Measurements from ENCODE around the gene HAL. TPM values are rescaled to one million over a fixed set of nuclear protein-coding genes. Genes with fewer than 3 reads are reported as not detected.

HAL gene
- total RNA-seq, 2 donors from 2014 or later, result 0.52 TPM; not detected in 1

DNA sequence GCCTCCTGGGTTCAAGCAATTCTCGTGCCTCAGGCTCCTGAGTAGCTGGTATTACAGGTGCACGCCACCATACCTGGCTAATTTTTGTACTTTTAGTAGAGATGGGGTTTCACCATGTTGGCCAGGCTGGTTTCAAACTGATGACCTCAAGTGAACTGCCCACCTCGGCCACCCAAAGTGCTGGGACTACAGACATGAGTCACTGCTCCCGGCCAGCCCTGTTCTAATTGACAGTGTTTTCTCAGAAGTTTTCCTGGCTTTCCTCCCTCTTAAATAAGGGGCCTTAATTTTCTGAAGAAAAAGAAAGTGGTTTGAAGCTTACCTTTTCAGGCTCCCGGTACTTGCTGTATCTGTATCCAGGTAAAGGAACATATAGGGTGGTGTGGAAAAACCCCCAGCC is 1.7 kb downstream of the HAL start:
- Histone ChIP-seq H3K27me3 (no peaks in the 10 kb centered on the region), H3K9me3 (no peaks in the 10 kb centered on the region), H3K4me1 (peaks cover 6% of the 10 kb centered on the region), H3K4me3 (no peak overlapping the region), H3K27ac (no peak overlapping the region), H3K36me3 (replicated peaks in 1 of 2; ENCODE audit: insufficient read depth in 1 of 2, low read depth in 2 of 2) (no peaks in the 10 kb centered on the region)
- no peak for ATAC-seq
- intact Hi-C loops (cut with DNase I), result loop anchor here (10.0 kb wide), 1 partner anchor 80 kb away; no protein-coding TSS in a partner anchor
- TF ChIP-seq, protein P1, sequence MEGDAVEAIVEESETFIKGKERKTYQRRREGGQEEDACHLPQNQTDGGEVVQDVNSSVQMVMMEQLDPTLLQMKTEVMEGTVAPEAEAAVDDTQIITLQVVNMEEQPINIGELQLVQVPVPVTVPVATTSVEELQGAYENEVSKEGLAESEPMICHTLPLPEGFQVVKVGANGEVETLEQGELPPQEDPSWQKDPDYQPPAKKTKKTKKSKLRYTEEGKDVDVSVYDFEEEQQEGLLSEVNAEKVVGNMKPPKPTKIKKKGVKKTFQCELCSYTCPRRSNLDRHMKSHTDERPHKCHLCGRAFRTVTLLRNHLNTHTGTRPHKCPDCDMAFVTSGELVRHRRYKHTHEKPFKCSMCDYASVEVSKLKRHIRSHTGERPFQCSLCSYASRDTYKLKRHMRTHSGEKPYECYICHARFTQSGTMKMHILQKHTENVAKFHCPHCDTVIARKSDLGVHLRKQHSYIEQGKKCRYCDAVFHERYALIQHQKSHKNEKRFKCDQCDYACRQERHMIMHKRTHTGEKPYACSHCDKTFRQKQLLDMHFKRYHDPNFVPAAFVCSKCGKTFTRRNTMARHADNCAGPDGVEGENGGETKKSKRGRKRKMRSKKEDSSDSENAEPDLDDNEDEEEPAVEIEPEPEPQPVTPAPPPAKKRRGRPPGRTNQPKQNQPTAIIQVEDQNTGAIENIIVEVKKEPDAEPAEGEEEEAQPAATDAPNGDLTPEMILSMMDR (IDR thresholded peaks at IDR 0.05), result no peak
- TF ChIP-seq POLR2A (IDR thresholded peaks at IDR 0.05), result no peak
- 76 to 84% methylated on average over 5 of the region's 5 CpGs for WGBS, 2 donors
- no peak for DNase-seq

DNA sequence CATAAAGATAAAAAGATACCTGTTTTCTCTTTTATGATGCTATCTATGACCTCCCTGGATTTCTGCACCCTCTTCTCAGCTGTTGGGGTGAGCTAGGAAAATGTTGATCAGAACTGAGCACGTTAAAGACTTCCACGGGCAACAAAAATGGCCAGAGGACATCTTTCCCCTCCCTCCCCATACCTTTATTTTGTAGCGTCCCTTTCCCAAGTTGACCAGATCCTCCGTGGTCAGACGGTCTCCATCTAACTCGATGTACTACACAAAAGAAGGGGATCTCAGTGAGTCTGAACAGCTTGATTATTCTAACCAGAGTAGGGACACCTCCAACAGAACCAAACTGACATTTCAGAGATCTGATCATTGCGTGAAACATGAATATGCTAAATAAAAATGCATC is 2.2 kb downstream of the HAL start:
- Histone ChIP-seq H3K4me1 (peaks cover 6% of the 10 kb centered on the region), H3K4me3 (no peak overlapping the region), H3K9me3 (no peaks in the 10 kb centered on the region), H3K27me3 (no peaks in the 10 kb centered on the region), H3K27ac (no peak overlapping the region), H3K36me3 (replicated peaks in 1 of 2; ENCODE audit: insufficient read depth in 1 of 2, low read depth in 2 of 2) (no peaks in the 10 kb centered on the region)
- intact Hi-C loops (cut with DNase I), result loop anchor here (10.0 kb wide), 1 partner anchor 79 kb away; no protein-coding TSS in a partner anchor
- 83 to 86% methylated on average over 7 of the region's 7 CpGs for WGBS, 2 donors
- ATAC-seq, result no peak
- DNase-seq, result no peak
- no peak for TF ChIP-seq POLR2A (IDR thresholded peaks at IDR 0.05)
- TF ChIP-seq, protein P1 (IDR thresholded peaks at IDR 0.05), result no peak

DNA sequence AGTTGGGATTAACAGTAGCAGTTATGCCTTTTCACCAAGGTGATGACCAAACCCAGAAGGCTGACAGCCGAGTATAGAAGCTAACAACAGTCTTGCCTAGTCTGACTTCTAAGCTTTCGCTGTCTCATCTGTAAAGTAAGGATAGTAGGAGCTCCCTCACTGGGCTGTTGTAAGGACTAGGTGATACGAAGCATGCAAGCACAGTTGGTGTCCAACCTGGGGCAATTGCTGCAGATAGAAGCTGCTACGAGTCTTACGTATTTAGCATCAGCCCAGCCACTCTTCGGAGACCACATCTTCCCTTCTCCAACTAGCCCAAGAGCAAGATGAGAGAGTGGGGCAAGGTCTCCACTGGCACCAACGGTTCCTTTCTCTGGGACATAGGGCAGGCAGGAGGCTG is 6.0 kb downstream of the HAL start:
- 58 to 64% methylated on average over 7 of the region's 7 CpGs for WGBS, 2 donors
- no peaks in the 10 kb centered on the region for H3K27me3 ChIP-seq
- no peaks in the 10 kb centered on the region for H3K36me3 ChIP-seq (replicated peaks in 1 of 2; ENCODE audit: insufficient read depth in 1 of 2, low read depth in 2 of 2)
- no peak for DNase-seq
- intact Hi-C loops (cut with DNase I), result loop anchor here (10.0 kb wide), 1 partner anchor 75 kb away; no protein-coding TSS in a partner anchor
- no peak overlapping the region for H3K27ac ChIP-seq
- TF ChIP-seq, protein P1 (IDR thresholded peaks at IDR 0.05), result no peak
- no peak for TF ChIP-seq POLR2A (IDR thresholded peaks at IDR 0.05)
- no peak overlapping the region for H3K4me3 ChIP-seq
- H3K9me3 ChIP-seq, result no peaks in the 10 kb centered on the region
- H3K4me1 ChIP-seq, result no peaks in the 10 kb centered on the region
- no peak for ATAC-seq

DNA sequence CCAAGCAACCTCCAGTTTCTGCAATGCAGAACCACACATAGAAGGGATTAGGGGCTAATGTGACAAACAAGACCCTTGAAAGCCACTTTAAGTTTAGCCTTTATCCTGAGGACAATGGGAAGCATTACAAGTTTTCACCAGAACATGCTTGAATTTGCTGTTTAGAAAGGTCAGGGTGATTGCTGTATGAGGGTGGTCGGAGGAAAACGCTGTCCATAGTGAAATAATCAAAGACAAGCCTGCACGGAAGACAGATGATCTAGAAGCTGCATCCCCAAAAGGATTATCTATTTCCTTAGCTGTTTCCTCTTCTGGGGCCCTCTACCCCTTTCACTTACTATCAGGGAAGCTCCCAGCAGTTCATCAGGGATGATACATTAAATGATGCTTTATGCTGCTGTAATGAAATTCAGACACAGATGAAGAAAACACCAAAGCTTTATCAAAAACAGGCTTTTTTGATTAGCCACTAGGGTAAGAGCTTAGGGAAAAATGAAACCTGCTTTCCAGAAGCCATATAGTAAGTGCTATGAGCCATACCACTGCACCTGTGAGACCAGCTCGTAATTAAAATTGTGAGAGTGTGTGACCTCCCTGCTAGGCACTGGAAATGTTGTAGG is 6.5 kb downstream of the HAL start:
- H3K4me1 ChIP-seq, result no peaks in the 10 kb centered on the region
- no peak overlapping the region for H3K4me3 ChIP-seq
- H3K9me3 ChIP-seq, result no peaks in the 10 kb centered on the region
- no peaks in the 10 kb centered on the region for H3K36me3 ChIP-seq (replicated peaks in 1 of 2; ENCODE audit: insufficient read depth in 1 of 2, low read depth in 2 of 2)
- WGBS, 2 donors, result 63% methylated on average over 4 of the region's 4 CpGs
- intact Hi-C loops (cut with DNase I), result loop anchor here (10.0 kb wide), 1 partner anchor 75 kb away; no protein-coding TSS in a partner anchor
- no peaks in the 10 kb centered on the region for H3K27me3 ChIP-seq
- DNase-seq (no peak), ATAC-seq (no peak)
- no peak overlapping the region for H3K27ac ChIP-seq
- no peak for TF ChIP-seq POLR2A (IDR thresholded peaks at IDR 0.05)
- TF ChIP-seq, protein P1 (IDR thresholded peaks at IDR 0.05), result no peak
